ENCODE measurements around the gene LDHA.
"Not testable (repeated sequence)": the region's sequence is repeated elsewhere in the genome, so short reads cannot be mapped to it uniquely, and the experiment has no call there.

- TF ChIP-seq SUZ12 (IDR thresholded peaks at IDR 0.05; ENCODE audit: extremely low read depth, insufficient read depth, insufficient read length); YY1 (IDR thresholded peaks at IDR 0.05; ENCODE audit: insufficient read depth, insufficient read length); ZNF274 (IDR thresholded peaks at IDR 0.05; ENCODE audit: low read depth, low read length): not testable (repeated sequence)
These were observed 13.0 kb downstream of the LDHA start for GRCh38 chr11:18407400-18407799.

Measured in NT2/D1 (cell line).